ENCODE results near the gene TK2. TPM values are rescaled to one million over a fixed set of nuclear protein-coding genes. Genes with fewer than 3 reads are reported as not detected.

TK2 gene
- total RNA-seq, 3 donors from 2014 or later, result 33.1 to 98.4 (median 40.4) TPM

GRCh38 chr16:66491716-66492064, 58.2 kb downstream of the TK2 start:
- H3K4me1 ChIP-seq, result peaks cover 5 to 6% of the 10 kb centered on the region in 2 donors
- H3K9me3 ChIP-seq, result no peaks in the 10 kb centered on the region
- intact Hi-C loops (cut with DNase I; ENCODE audit: low total_unique reads), result no loop called here
- TF ChIP-seq POLR2AphosphoS5 (IDR thresholded peaks at IDR 0.05) (no peak), CTCF (IDR thresholded peaks at IDR 0.05) (no peak), POLR2A (IDR thresholded peaks at IDR 0.05) (no peak)
- H3K4me3 ChIP-seq, result no peak overlapping the region
- no peak overlapping the region for H3K27ac ChIP-seq
- H3K27me3 ChIP-seq, result no peaks in the 10 kb centered on the region
- DNase-seq (ENCODE audit: low spot score in 2 of 2), result peak in 1 of 2 donors; percentile 35
- no peaks in the 10 kb centered on the region for H3K36me3 ChIP-seq

GRCh38 chr16:66490774-66491715, 58.9 kb downstream of the TK2 start:
- no peak for TF ChIP-seq CTCF (IDR thresholded peaks at IDR 0.05)
- H3K4me1 ChIP-seq, result peaks cover 6 to 8% of the 10 kb centered on the region in 2 donors
- intact Hi-C loops (cut with DNase I; ENCODE audit: low total_unique reads), result no loop called here
- H3K9me3 ChIP-seq, result no peaks in the 10 kb centered on the region
- peak in 1 of 2 donors; percentile 41 for DNase-seq (ENCODE audit: low spot score in 2 of 2)
- no peak overlapping the region for H3K27ac ChIP-seq
- H3K4me3 ChIP-seq, result no peak overlapping the region
- H3K36me3 ChIP-seq, result no peaks in the 10 kb centered on the region
- no peaks in the 10 kb centered on the region for H3K27me3 ChIP-seq

GRCh38 chr16:66489818-66490217, 60.1 kb downstream of the TK2 start:
- H3K36me3 ChIP-seq, result no peaks in the 10 kb centered on the region
- DNase-seq (ENCODE audit: low spot score in 2 of 2), result peak in 1 of 2 donors; percentile 24
- H3K4me3 ChIP-seq, result no peak overlapping the region
- H3K27me3 ChIP-seq, result no peaks in the 10 kb centered on the region
- intact Hi-C loops (cut with DNase I; ENCODE audit: low total_unique reads), result no loop called here
- H3K4me1 ChIP-seq, result peaks cover 6 to 8% of the 10 kb centered on the region in 2 donors
- TF ChIP-seq POLR2A (IDR thresholded peaks at IDR 0.05) (no peak), POLR2AphosphoS5 (IDR thresholded peaks at IDR 0.05) (no peak), CTCF (IDR thresholded peaks at IDR 0.05) (no peak)
- H3K27ac ChIP-seq, result no peak overlapping the region
- no peaks in the 10 kb centered on the region for H3K9me3 ChIP-seq

GRCh38 chr16:66489385-66489784, 60.5 kb downstream of the TK2 start:
- Histone ChIP-seq H3K27ac (no peak overlapping the region), H3K9me3 (no peaks in the 10 kb centered on the region), H3K36me3 (no peaks in the 10 kb centered on the region), H3K4me1 (peaks cover 6 to 8% of the 10 kb centered on the region in 2 donors), H3K4me3 (no peak overlapping the region), H3K27me3 (no peaks in the 10 kb centered on the region)
- intact Hi-C loops (cut with DNase I; ENCODE audit: low total_unique reads), result no loop called here
- no peak for TF ChIP-seq POLR2AphosphoS5 (IDR thresholded peaks at IDR 0.05)
- TF ChIP-seq CTCF (IDR thresholded peaks at IDR 0.05), result no peak
- no peak for TF ChIP-seq POLR2A (IDR thresholded peaks at IDR 0.05)
- peak in 1 of 2 donors; percentile 25 for DNase-seq (ENCODE audit: low spot score in 2 of 2)

- no peak overlapping the region for H3K27ac ChIP-seq
- intact Hi-C loops (cut with DNase I; ENCODE audit: low total_unique reads), result no loop called here
- TF ChIP-seq POLR2AphosphoS5 (IDR thresholded peaks at IDR 0.05), result no peak
- no peak for TF ChIP-seq POLR2A (IDR thresholded peaks at IDR 0.05)
- TF ChIP-seq CTCF (IDR thresholded peaks at IDR 0.05), result no peak
- no peaks in the 10 kb centered on the region for H3K36me3 ChIP-seq
- no peaks in the 10 kb centered on the region for H3K27me3 ChIP-seq
- peaks cover 6 to 8% of the 10 kb centered on the region in 2 donors for H3K4me1 ChIP-seq
- peak in 1 of 2 donors; percentile 9 for DNase-seq (ENCODE audit: low spot score in 2 of 2)
- no peak overlapping the region for H3K4me3 ChIP-seq
- no peaks in the 10 kb centered on the region for H3K9me3 ChIP-seq
Measured at GRCh38 chr16:66488505-66488904, 61.4 kb downstream of the TK2 start.

Measured in breast epithelium (tissue), 4 donors.